Endothelial cell of umbilical vein (primary cell): ENCODE measurements around the gene PCDHGC3. TPM values are rescaled to one million over a fixed set of nuclear protein-coding genes. Genes with fewer than 3 reads are reported as not detected.

ENCODE experiments used
- BruUV-seq: library from RNA; stranded (reverse); fragments of 400-500 nt; replicated peaks from 2 replicates; lab custom pipeline; 2021; lab: Mats Ljungman, UMichigan
- CTCF ChIA-PET: fragments of 300-600, 350-600 bp; sonication (Branson Sonifier 250); formaldehyde crosslinking; loops from one replicate; lab custom pipeline; 2021; ENCODE audit warnings: antibody characterized with exemption, inconsistent platforms; lab: Charles Lee
- POLR2A ChIA-PET: fragments of 300-600, 350-600 bp; sonication (Branson Sonifier 250); formaldehyde crosslinking; loops from one replicate; lab custom pipeline; 2021; ENCODE audit warnings: antibody characterized with exemption, inconsistent platforms; lab: Charles Lee
- DNase-seq: peaks from one replicate; pipeline ENCODE4 v3.0.0-alpha.2; 2011; ENCODE audit warnings: low read depth, low spot score
- FAIRE-seq: peaks from 2 replicates; lab custom pipeline; 2011; peaks lifted over from hg19 to GRCh38; lab: Jason Lieb, UNC
- H2AFZ ChIP-seq: 2 replicates; pipeline ENCODE4 v1.6.0; 2012; ENCODE audit warnings: low read depth, low read length, control low read depth, inconsistent platforms
- H3K27ac ChIP-seq: 2 replicates; pipeline ENCODE4 v1.5.1; 2011; ENCODE audit warnings: low read depth, mild to moderate bottlenecking, control low read depth, low read length, moderate library complexity; ENCODE audit not compliant: insufficient read depth
- H3K27me3 ChIP-seq, 2 experiments: 2 replicates each; pipeline versions ENCODE4 v1.6.0 to v1.6.1; 2011; ENCODE audit warnings: low read length in 2 of 2, mixed read lengths in 1 of 2; ENCODE audit not compliant: control insufficient read depth in 2 of 2, insufficient read depth in 2 of 2
- H3K36me3 ChIP-seq, 2 experiments: 2 replicates in 1 of 2; 3 replicates in 1 of 2; pipeline ENCODE4 v1.5.1; 2011; ENCODE audit warnings: low read length in 2 of 2, mild to moderate bottlenecking in 1 of 2, moderate library complexity in 1 of 2; ENCODE audit not compliant: control insufficient read depth in 2 of 2, insufficient read depth in 2 of 2; ENCODE audit errors: extremely low read depth in 1 of 2
- H3K4me1 ChIP-seq: 3 replicates; pipeline ENCODE4 v1.5.1; 2011; ENCODE audit warnings: mild to moderate bottlenecking, low read length; ENCODE audit not compliant: control insufficient read depth, insufficient read depth; ENCODE audit errors: extremely low read depth
- H3K4me2 ChIP-seq: 2 replicates; pipeline ENCODE4 v1.6.1; 2011; ENCODE audit warnings: low read length, control low read depth, mixed read lengths; ENCODE audit not compliant: insufficient read depth
- H3K4me3 ChIP-seq, 3 experiments: fragments of 200-600 bp in 1 of 3; sonication (generic), shearing (Covaris generic) in 1 of 3; replicated peaks in 1 of 3; 2 replicates each; pipeline ENCODE4 v1.5.1; 2011 to 2016; ENCODE audit warnings: control low read depth in 3 of 3, low read length in 3 of 3, mild to moderate bottlenecking in 2 of 3, inconsistent platforms in 1 of 3, low read depth in 1 of 3, moderate library complexity in 1 of 3; ENCODE audit not compliant: insufficient read depth in 1 of 3
- H3K79me2 ChIP-seq: 2 replicates; pipeline ENCODE4 v1.6.0; 2012; ENCODE audit warnings: low read length, inconsistent platforms; ENCODE audit not compliant: control insufficient read depth, insufficient read depth
- H3K9ac ChIP-seq: replicated peaks from 2 replicates; pipeline ENCODE3; 2011; ENCODE audit warnings: low read length, control low read depth; ENCODE audit not compliant: insufficient read depth; ENCODE audit errors: extremely low read depth
- H3K9me1 ChIP-seq: replicated peaks from 3 replicates; pipeline ENCODE4 v1.6.0; 2011; ENCODE audit warnings: mild to moderate bottlenecking, low read length; ENCODE audit not compliant: control insufficient read depth, insufficient read depth; ENCODE audit errors: extremely low read depth
- H3K9me3 ChIP-seq: replicated peaks from 2 replicates; pipeline ENCODE4 v1.5.1; 2012; ENCODE audit warnings: low read length, inconsistent platforms; ENCODE audit not compliant: control insufficient read depth, insufficient read depth
- H4K20me1 ChIP-seq: replicated peaks from 2 replicates; pipeline ENCODE3; 2011; ENCODE audit warnings: mild to moderate bottlenecking, low read length; ENCODE audit not compliant: control insufficient read depth, insufficient read depth; ENCODE audit errors: extremely low read depth
- CTCF ChIP-seq, 2 donors: IDR thresholded peaks; 1 replicate in 1 of 2; 2 replicates in 1 of 2; pipeline ENCODE4 v1.5.1; 2011; ENCODE audit warnings: low read length in 2 of 2, mild to moderate bottlenecking in 2 of 2, moderate library complexity in 2 of 2, control low read depth in 1 of 2, inconsistent platforms in 1 of 2, low read depth in 1 of 2; ENCODE audit not compliant: insufficient read depth in 1 of 2; ENCODE audit errors: extremely low read depth in 1 of 2
- EZH2 ChIP-seq: IDR thresholded peaks from 2 replicates; pipeline ENCODE4 v1.6.1; 2012; ENCODE audit warnings: borderline replicate concordance, low read depth, mild to moderate bottlenecking, moderate library complexity, low read length, inconsistent platforms; ENCODE audit not compliant: severe bottlenecking
- FOS ChIP-seq: IDR thresholded peaks from 2 replicates; pipeline ENCODE4 v1.6.1; 2011; ENCODE audit warnings: mild to moderate bottlenecking, low read length, moderate library complexity, borderline replicate concordance; ENCODE audit not compliant: insufficient read depth
- GATA2 ChIP-seq: IDR thresholded peaks from 2 replicates; pipeline ENCODE4 v1.7.0; 2011; ENCODE audit warnings: low read depth, mild to moderate bottlenecking, moderate library complexity, mixed read lengths, low read length; ENCODE audit not compliant: insufficient read length, insufficient read depth
- JUN ChIP-seq: IDR thresholded peaks from 2 replicates; pipeline ENCODE4 v1.6.1; 2011; ENCODE audit warnings: borderline replicate concordance, low read depth; ENCODE audit not compliant: insufficient read length, insufficient read depth
- MAX ChIP-seq: IDR thresholded peaks from 2 replicates; pipeline ENCODE4 v1.6.1; 2011; ENCODE audit not compliant: insufficient read depth, insufficient read length
- MYC ChIP-seq: IDR thresholded peaks from one replicate; pipeline ENCODE4 v1.6.1; 2011; ENCODE audit warnings: mild to moderate bottlenecking, low read depth, low read length
- POLR2A ChIP-seq: IDR thresholded peaks from 2 replicates; pipeline ENCODE4 v1.6.1; 2012; ENCODE audit warnings: low read depth, mild to moderate bottlenecking, control low read depth, low read length
- POLR2AphosphoS5 ChIP-seq: IDR thresholded peaks from 2 replicates; pipeline ENCODE4 v1.6.1; 2012; ENCODE audit warnings: low read depth, mild to moderate bottlenecking, control low read depth, low read length, moderate library complexity; ENCODE audit not compliant: insufficient read depth
- dilution Hi-C: fragments of 300-500 bp; cut with MboI; formaldehyde crosslinking; loops from one replicate; pipeline ENCODE4 v1.15.0; 2019; ENCODE audit warnings: low sequenced_read_pairs; ENCODE audit not compliant: extremely low pct_ligation_motif_present
- intact Hi-C: fragments of 100-400 bp; cut with micrococcal nuclease; formaldehyde crosslinking; loops from one replicate; pipeline ENCODE4 v1.10.0; 2022
- polyA plus RNA-seq, 4 experiments: library from polyadenylated mRNA; depleted of rRNA in 3 of 4; stranded (reverse) in 3 of 4; unstranded in 1 of 4; fragments of >200 nt; gene quantifications; 2 replicates each; pipeline versions ENCODE4 v1.2.1 to v1.2.3, GENCODE V29; 2011 to 2012; ENCODE audit warnings: missing spikeins in 1 of 4
- total RNA-seq: library from RNA; stranded (reverse); gene quantifications from 2 replicates; pipeline ENCODE4 v1.2.3, GENCODE V29; 2021

PCDHGC3 gene
- total and polyA plus RNA-seq, 2 donors (not counting 3 experiments of a cell fraction or from before 2014, with no cell fraction given) = 9.2 to 36.1 TPM

GRCh38 chr5:141516672-141517025 lies 40.9 kb downstream of the PCDHGC3 start:
- FAIRE-seq (no peak), DNase-seq (no peak)
- intact Hi-C loops = no loop called here
- no peaks in the 10 kb centered on the region for H3K27me3 ChIP-seq
- CTCF ChIA-PET = interaction anchor here (1.8 to 6.0 kb wide), 3 partner anchors 7 to 95 kb away, joined by 5 to 70 read pairs (median 12); partner anchors contain the start of gene PCDHGA11
- H3K9me1 ChIP-seq = no peaks in the 10 kb centered on the region
- TF ChIP-seq FOS = no peak
- no peak for TF ChIP-seq POLR2A
- no peak for TF ChIP-seq GATA2
- no peak for TF ChIP-seq CTCF (IDR thresholded peaks at IDR 0.05; ENCODE audit: extremely low read depth in 1 of 2, insufficient read depth in 1 of 2, low read depth in 1 of 2, low read length in 2 of 2)
- TF ChIP-seq POLR2AphosphoS5 = no peak
- no peak for TF ChIP-seq EZH2
- no peak for TF ChIP-seq JUN
- TF ChIP-seq MAX = no peak
- no peak for TF ChIP-seq MYC
- no peak overlapping the region for H3K9ac ChIP-seq
- no TSS peak for BruUV-seq
- no peak overlapping the region for H3K27ac ChIP-seq
- dilution Hi-C loops = no loop called here
- H3K9me3 ChIP-seq = no peaks in the 10 kb centered on the region
- H2AFZ ChIP-seq = no peak overlapping the region
- no peaks in the 10 kb centered on the region for H3K79me2 ChIP-seq
- H3K4me2 ChIP-seq = no peak overlapping the region
- H3K4me3 ChIP-seq = no peak overlapping the region
- no peaks in the 10 kb centered on the region for H4K20me1 ChIP-seq
- POLR2A ChIA-PET = no interaction called here
- peaks cover 2 to 10% of the 10 kb centered on the region in 2 experiments for H3K36me3 ChIP-seq
- peaks cover 30% of the 10 kb centered on the region for H3K4me1 ChIP-seq
